GM19468 (cell line): ENCODE measurements around the gene MIB2.
"Not testable (repeated sequence)": the region's sequence is repeated elsewhere in the genome, so short reads cannot be mapped to it uniquely, and the experiment has no call there.

Experiments
- ATAC-seq: cut with Tn5 transposase; IDR thresholded peaks from one replicate; pipeline ENCODE4 v1.9.1; 2021; ENCODE audit warnings: mild to moderate bottlenecking, moderate library complexity, moderate number of reproducible peaks; ENCODE audit not compliant: unreplicated experiment; ENCODE audit errors: extremely low read depth

MIB2 gene

GRCh38 chr1:1674806-1675205 lies 59.5 kb downstream of the MIB2 start:
- ATAC-seq, result not testable (repeated sequence)

- ATAC-seq, result not testable (repeated sequence)
Observed at GRCh38 chr1:1675218-1675617, 59.9 kb downstream of the MIB2 start.

GRCh38 chr1:1676087-1676486 lies 60.8 kb downstream of the MIB2 start:
- not testable (repeated sequence) for ATAC-seq

- ATAC-seq, result peak; percentile 41
Observed at GRCh38 chr1:1677718-1678580, 62.6 kb downstream of the MIB2 start.

GRCh38 chr1:1678581-1679380 lies 63.5 kb downstream of the MIB2 start:
- no peak for ATAC-seq
